HepG2 (cell line): ENCODE data around the gene WDR5B. TPM values are rescaled to one million over a fixed set of nuclear protein-coding genes. Genes with fewer than 3 reads are reported as not detected.

Experiments used
- ATF7 ChIP-seq, 2 experiments: fragments of 450-650 bp in 1 of 2; sonication (generic) in 1 of 2; formaldehyde crosslinking in 1 of 2; IDR thresholded peaks; 2 replicates each; pipeline versions ENCODE4 v1.4.0 to v1.6.1; 2016 to 2020; ENCODE audit warnings: antibody characterized with exemption in 1 of 2, mild to moderate bottlenecking in 1 of 2, missing genetic modification reagents in 1 of 2
- EED ChIP-seq: sonication (generic); formaldehyde crosslinking; IDR thresholded peaks from 2 replicates; pipeline ENCODE4 v1.5.0; 2020; ENCODE audit warnings: mild to moderate bottlenecking, missing genetic modification reagents
- HMG20B ChIP-seq: conservative IDR thresholded peaks from 2 replicates; pipeline ENCODE4 v1.6.1; 2016; ENCODE audit warnings: missing genetic modification reagents, missing compliant biosample characterization
- HNF4G ChIP-seq, 2 experiments: sonication (generic) in 1 of 2; formaldehyde crosslinking in 1 of 2; IDR thresholded peaks; 2 replicates each; pipeline versions ENCODE4 v1.4.0 to v1.6.1; 2011 to 2020; ENCODE audit warnings: borderline replicate concordance in 2 of 2, low read depth in 2 of 2, mild to moderate bottlenecking in 2 of 2, low read length in 1 of 2, missing genetic modification reagents in 1 of 2, moderate library complexity in 1 of 2
- IRX3 ChIP-seq: sonication (generic); formaldehyde crosslinking; IDR thresholded peaks from 2 replicates; pipeline ENCODE4 v1.8.1; 2023; ENCODE audit warnings: mild to moderate bottlenecking, low read depth, missing genetic modification reagents, borderline replicate concordance
- JUNB ChIP-seq: sonication (generic); formaldehyde crosslinking; IDR thresholded peaks from 2 replicates; pipeline ENCODE4 v1.8.0; 2022; ENCODE audit warnings: missing genetic modification reagents, mild to moderate bottlenecking, borderline replicate concordance
- MIER2 ChIP-seq: IDR thresholded peaks from 2 replicates; pipeline ENCODE4 v1.6.1; 2016; ENCODE audit warnings: missing biosample characterization, missing genetic modification reagents
- NCOA1 ChIP-seq: sonication (generic); formaldehyde crosslinking; IDR thresholded peaks from 2 replicates; pipeline ENCODE4 v1.9.0; 2021; ENCODE audit warnings: missing genetic modification reagents
- PAF1 ChIP-seq: IDR thresholded peaks from 2 replicates; pipeline ENCODE4 v1.6.1; 2016; ENCODE audit warnings: missing genetic modification reagents, missing compliant biosample characterization
- RBFOX2 ChIP-seq: fragments of 200-400 bp; formaldehyde crosslinking; IDR thresholded peaks from 2 replicates; pipeline ENCODE4 v1.6.1; 2017; ENCODE audit warnings: low read depth, mild to moderate bottlenecking, low read length
- SRSF4 ChIP-seq: fragments of 200-400 bp; formaldehyde crosslinking; IDR thresholded peaks from one replicate; pipeline ENCODE4 v1.6.1; 2018; ENCODE audit warnings: mild to moderate bottlenecking, low read depth, low read length, moderate library complexity; ENCODE audit not compliant: poor library complexity, severe bottlenecking
- XRCC5 ChIP-seq: fragments of 200-400 bp; formaldehyde crosslinking; optimal IDR thresholded peaks from 2 replicates; pipeline ENCODE3; 2017; ENCODE audit warnings: mild to moderate bottlenecking, low read length
- ZNF234 ChIP-seq: sonication (generic); formaldehyde crosslinking; conservative IDR thresholded peaks from 2 replicates; pipeline ENCODE4 v1.5.1; 2020; ENCODE audit warnings: mild to moderate bottlenecking, missing genetic modification reagents
- ZNF33B ChIP-seq: sonication (generic); formaldehyde crosslinking; IDR thresholded peaks from 2 replicates; pipeline ENCODE4 v1.5.1; 2020; ENCODE audit warnings: mild to moderate bottlenecking, missing genetic modification reagents
- ZNF34 ChIP-seq: sonication (generic); formaldehyde crosslinking; IDR thresholded peaks from 2 replicates; pipeline ENCODE4 v1.4.0; 2020; ENCODE audit warnings: mild to moderate bottlenecking, missing genetic modification reagents, borderline replicate concordance
- ZNF800 ChIP-seq: sonication (generic); formaldehyde crosslinking; IDR thresholded peaks from 2 replicates; pipeline ENCODE4 v1.4.0; 2020; ENCODE audit warnings: missing genetic modification reagents
- ZSCAN30 ChIP-seq: sonication (generic); formaldehyde crosslinking; IDR thresholded peaks from 2 replicates; pipeline ENCODE4 v1.5.0; 2020; ENCODE audit warnings: mild to moderate bottlenecking, missing genetic modification reagents
- polyA plus RNA-seq, 8 experiments: library from polyadenylated mRNA; depleted of rRNA in 3 of 8; stranded (reverse) in 7 of 8; unstranded in 1 of 8; fragments of >200 nt; fragmentation: Illumina TruSeq in 4 of 8; extraction: Trizol in 4 of 8; gene quantifications; 2 replicates each; pipeline versions ENCODE4 v1.2.1 to v1.2.3, GENCODE V29; 2011 to 2016; ENCODE audit warnings: low read depth in 4 of 8, missing spikeins in 1 of 8, mixed read lengths in 1 of 8; ENCODE audit not compliant: insufficient read depth in 1 of 8
- total RNA-seq, 5 experiments: library from RNA; depleted of rRNA; stranded (reverse); fragments of >200 nt; fragmentation: Illumina TruSeq; extraction: Trizol; gene quantifications; 2 replicates each; pipeline ENCODE4 v1.2.3, GENCODE V29; 2016; ENCODE audit warnings: low read depth in 1 of 5
- TF ChIP-seq, protein P1 (sequence below): sonication (generic); formaldehyde crosslinking; IDR thresholded peaks from 2 replicates; pipeline ENCODE4 v1.4.0; 2020; ENCODE audit warnings: missing genetic modification reagents
- TF ChIP-seq, protein P2 (sequence below): IDR thresholded peaks from 2 replicates; pipeline ENCODE4 v1.6.1; 2016; ENCODE audit warnings: mild to moderate bottlenecking
- TF ChIP-seq, protein P3 (sequence below): IDR thresholded peaks from 2 replicates; pipeline ENCODE4 v1.6.1; 2016; ENCODE audit warnings: missing compliant biosample characterization, missing genetic modification reagents, borderline replicate concordance

Gene WDR5B
- total and polyA plus RNA-seq, 2 of the 13 experiments (the other 11 are each of a cell fraction or from before 2014, with no cell fraction given): 2.5 to 3.6 TPM

- TF ChIP-seq PAF1 (CRISPR knock-in tag) (no peak), EED (CRISPR knock-in tag) (peak; percentile 74; the same call in 1 of the 2 replicates), IRX3 (CRISPR knock-in tag) (no peak; the same call in 1 of the 2 replicates), ZNF34 (CRISPR knock-in tag) (no peak; the same call in 1 of the 2 replicates), HMG20B (no peak; the same call in 1 of the 2 replicates), ZNF234 (no peak), HNF4G (IDR thresholded peaks at IDR 0.05; ENCODE audit: borderline replicate concordance, low read depth, low read length) (no peak), HNF4G (CRISPR knock-in tag; IDR thresholded peaks at IDR 0.05; ENCODE audit: borderline replicate concordance, low read depth) (peak; percentile 76; the same call in 1 of the 2 replicates), RBFOX2 (peak; percentile 98), ZSCAN30 (no peak), SRSF4 (no peak), ATF7 (IDR thresholded peaks at IDR 0.05) (no peak), ATF7 (CRISPR knock-in tag; IDR thresholded peaks at IDR 0.05) (peak; percentile 79), NCOA1 (CRISPR knock-in tag) (peak; percentile 77; the same call in 1 of the 2 replicates), ZNF800 (peak; percentile 90), MIER2 (CRISPR knock-in tag) (0 out of 2 replicates have a peak, but pooled peaks have one; percentile 65), XRCC5 (peak; percentile 93), ZNF33B (CRISPR knock-in tag) (no peak), JUNB (CRISPR knock-in tag) (no peak)
- TF ChIP-seq, protein P1, sequence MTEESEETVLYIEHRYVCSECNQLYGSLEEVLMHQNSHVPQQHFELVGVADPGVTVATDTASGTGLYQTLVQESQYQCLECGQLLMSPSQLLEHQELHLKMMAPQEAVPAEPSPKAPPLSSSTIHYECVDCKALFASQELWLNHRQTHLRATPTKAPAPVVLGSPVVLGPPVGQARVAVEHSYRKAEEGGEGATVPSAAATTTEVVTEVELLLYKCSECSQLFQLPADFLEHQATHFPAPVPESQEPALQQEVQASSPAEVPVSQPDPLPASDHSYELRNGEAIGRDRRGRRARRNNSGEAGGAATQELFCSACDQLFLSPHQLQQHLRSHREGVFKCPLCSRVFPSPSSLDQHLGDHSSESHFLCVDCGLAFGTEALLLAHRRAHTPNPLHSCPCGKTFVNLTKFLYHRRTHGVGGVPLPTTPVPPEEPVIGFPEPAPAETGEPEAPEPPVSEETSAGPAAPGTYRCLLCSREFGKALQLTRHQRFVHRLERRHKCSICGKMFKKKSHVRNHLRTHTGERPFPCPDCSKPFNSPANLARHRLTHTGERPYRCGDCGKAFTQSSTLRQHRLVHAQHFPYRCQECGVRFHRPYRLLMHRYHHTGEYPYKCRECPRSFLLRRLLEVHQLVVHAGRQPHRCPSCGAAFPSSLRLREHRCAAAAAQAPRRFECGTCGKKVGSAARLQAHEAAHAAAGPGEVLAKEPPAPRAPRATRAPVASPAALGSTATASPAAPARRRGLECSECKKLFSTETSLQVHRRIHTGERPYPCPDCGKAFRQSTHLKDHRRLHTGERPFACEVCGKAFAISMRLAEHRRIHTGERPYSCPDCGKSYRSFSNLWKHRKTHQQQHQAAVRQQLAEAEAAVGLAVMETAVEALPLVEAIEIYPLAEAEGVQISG (CRISPR knock-in tag): peak; percentile 91
- TF ChIP-seq, protein P2, sequence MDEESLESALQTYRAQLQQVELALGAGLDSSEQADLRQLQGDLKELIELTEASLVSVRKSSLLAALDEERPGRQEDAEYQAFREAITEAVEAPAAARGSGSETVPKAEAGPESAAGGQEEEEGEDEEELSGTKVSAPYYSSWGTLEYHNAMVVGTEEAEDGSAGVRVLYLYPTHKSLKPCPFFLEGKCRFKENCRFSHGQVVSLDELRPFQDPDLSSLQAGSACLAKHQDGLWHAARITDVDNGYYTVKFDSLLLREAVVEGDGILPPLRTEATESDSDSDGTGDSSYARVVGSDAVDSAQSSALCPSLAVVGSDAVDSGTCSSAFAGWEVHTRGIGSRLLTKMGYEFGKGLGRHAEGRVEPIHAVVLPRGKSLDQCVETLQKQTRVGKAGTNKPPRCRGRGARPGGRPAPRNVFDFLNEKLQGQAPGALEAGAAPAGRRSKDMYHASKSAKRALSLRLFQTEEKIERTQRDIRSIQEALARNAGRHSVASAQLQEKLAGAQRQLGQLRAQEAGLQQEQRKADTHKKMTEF (CRISPR knock-in tag): peak; percentile 95
- TF ChIP-seq, protein P3, sequence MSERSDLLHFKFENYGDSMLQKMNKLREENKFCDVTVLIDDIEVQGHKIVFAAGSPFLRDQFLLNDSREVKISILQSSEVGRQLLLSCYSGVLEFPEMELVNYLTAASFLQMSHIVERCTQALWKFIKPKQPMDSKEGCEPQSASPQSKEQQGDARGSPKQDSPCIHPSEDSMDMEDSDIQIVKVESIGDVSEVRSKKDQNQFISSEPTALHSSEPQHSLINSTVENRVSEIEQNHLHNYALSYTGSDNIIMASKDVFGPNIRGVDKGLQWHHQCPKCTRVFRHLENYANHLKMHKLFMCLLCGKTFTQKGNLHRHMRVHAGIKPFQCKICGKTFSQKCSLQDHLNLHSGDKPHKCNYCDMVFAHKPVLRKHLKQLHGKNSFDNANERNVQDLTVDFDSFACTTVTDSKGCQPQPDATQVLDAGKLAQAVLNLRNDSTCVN (CRISPR knock-in tag): peak; percentile 89
These were observed 31.8 kb downstream of the WDR5B start, which contains the start of gene FAM162A (continued) for GRCh38 chr3:122383771-122384697.
